ENCODE data around the gene CD9.

DNA sequence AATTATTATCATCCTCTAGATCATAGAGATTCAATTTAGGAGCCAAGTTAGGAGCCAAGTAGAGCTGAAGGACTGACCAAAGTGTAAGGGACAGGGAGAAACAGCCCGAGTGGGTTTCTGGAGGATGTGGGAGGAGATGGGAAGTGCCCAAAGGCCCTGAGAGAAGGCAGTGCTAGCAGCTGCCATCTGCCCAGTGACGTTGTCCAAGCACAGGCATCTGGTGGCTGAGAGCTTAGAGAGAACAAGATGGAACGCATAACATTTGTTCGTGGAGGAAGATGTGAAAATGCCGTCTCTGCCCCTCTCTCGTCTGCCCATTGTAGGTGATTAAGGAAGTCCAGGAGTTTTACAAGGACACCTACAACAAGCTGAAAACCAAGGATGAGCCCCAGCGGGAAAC is 34.7 kb downstream of the CD9 start:
- no peak for TF ChIP-seq POLR2A (IDR thresholded peaks at IDR 0.05)
- TF ChIP-seq CTCF (IDR thresholded peaks at IDR 0.05) = no peak

All from breast epithelium (tissue), 3 donors.